ENCODE measurements around the gene POU5F1.

GRCh38 chr6:31143148-31143547 lies 27.3 kb downstream of the POU5F1 start:
- no peak for TF ChIP-seq CTCF (IDR thresholded peaks at IDR 0.05)
- TF ChIP-seq POLR2A (IDR thresholded peaks at IDR 0.05): no peak

Measured in adrenal gland (tissue), 5 donors.